ENCODE results near the gene LIN7A.
A peak's percentile ranks its signal among the peaks of the same experiment; 100 is the strongest.
"Not testable (repeated sequence)": the region's sequence is repeated elsewhere in the genome, so short reads cannot be mapped to it uniquely, and the experiment has no call there.

LIN7A gene

DNA sequence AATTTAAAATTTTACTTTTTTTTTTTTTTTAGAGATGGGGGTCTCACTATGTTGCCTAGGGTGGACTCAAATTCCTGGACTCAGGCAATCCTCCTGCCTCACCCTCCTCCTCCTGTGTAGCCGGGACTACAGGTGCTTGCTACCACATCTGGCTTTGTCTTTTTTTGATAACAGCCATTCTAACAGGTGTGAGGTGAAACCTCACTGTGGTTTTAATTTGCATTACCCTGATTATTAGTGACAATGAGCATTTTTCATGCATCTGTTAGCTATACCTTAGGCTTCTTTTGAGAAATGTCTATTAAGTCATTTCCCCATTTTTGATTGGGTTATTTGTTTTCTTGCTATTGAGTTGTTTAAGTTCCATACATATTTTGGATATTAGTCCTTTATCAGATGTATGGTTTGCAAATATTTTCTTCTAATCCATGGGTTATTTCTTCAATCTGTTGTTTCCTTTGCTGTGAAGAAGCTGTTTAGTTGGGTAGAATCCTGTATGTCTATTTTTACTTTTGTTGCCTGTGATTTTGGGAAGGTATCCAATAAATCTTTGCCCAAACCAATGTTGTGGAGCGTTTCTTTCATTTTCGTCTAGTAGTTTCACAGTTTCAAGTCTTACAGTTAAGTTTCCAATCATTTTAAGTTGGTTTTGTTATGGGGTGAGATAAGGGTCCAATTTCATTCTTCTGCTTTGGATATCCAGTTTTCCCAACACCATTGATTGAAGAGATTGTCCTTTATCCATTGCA, 134.9 kb downstream of the LIN7A start:
- DNase-seq, result no peak

DNA sequence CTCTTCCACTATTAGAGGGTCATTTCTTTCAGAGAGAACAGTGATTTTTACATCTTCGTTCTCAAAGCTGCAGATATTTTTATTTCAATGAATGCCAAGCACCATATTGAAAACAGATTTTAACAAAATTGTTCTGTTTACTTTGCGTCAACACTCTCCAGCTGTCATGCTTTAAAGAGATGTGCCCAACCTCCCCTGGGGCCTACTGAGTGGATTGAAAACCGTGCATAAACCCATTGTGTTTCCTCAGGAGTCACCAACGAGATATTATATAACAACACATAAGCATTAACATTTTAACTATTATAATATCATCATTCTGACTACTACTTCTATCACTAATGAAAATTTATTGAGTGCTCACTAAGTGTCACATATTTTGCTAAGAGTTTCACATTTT, 139.5 kb downstream of the LIN7A start:
- DNase-seq, result no peak

DNA sequence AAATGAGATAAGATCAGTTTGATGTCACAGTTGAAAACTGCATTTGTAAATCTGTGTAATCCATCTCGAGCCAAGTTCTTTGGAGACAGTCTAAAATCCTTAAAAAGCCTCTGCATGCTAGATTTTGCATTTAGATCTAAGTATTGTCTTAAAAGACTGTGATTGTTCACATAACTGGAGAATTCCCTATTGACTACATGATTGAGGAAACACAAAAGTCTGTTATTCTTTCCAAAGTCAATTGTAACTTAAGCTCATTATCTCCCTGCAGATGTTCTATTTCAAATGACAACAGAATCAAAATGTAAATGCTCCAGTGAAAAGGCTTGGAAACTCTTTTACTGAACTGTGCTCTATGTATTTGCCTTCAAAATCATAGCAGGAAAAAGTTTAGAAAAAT, 143.2 kb downstream of the LIN7A start:
- DNase-seq, result no peak

DNA sequence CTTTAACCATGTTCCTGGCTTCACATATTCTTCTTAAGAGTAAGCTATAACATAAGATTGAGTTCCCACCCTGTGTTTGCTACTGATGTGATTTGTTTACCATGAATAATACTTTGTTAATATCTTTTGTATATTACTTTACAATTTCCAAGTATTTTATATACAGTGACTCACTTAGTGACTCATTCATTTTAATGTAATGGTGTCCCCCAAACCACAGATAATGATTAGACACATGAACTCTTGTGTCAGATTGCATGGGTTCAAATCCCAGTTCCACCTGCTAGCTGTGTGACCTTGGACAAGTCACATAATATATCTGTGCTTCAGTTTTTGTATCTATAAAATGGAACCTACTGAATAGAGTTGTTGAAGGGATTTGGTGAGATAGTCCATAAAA, 144.9 kb downstream of the LIN7A start:
- DNase-seq, result no peak

DNA sequence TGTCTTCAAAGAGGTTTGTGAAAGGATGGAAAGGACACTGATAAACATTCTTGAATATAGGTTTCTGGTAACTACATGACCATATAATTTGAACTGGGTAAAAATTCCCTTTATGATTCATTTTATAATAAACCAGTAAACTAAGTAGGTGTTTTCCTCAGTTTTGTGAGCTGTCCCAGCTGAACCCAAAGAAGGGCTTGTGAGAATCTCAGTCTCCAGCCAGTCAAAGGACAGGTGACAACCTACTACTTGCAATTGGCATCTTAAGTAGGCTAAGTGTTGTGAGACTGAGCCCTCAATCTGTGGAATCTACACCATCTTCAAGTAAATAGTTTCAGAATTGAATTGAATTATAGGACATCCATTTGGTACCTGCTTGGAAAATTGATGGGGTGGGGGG, 145.9 kb downstream of the LIN7A start:
- no peak for DNase-seq

DNA sequence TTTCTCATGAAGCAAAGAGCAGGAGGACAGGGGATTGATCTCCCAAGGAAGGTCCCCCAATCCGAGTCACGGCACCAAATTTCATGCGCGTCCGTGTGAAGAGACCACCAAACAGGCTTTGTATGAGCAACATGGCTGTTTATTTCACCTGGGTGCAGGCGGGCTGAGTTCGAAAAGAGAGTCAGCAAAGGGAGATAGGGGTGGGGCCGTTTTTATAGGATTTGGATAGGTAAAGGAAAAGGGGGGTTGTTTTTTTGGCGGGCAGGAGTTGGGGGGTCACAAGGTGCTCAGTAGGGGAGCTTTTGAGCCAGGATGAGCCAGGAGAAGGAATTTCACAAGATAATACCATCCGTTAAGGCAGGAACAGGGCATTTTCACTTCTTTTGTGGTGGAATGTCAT, 149.3 kb downstream of the LIN7A start:
- DNase-seq, result not testable (repeated sequence)

DNA sequence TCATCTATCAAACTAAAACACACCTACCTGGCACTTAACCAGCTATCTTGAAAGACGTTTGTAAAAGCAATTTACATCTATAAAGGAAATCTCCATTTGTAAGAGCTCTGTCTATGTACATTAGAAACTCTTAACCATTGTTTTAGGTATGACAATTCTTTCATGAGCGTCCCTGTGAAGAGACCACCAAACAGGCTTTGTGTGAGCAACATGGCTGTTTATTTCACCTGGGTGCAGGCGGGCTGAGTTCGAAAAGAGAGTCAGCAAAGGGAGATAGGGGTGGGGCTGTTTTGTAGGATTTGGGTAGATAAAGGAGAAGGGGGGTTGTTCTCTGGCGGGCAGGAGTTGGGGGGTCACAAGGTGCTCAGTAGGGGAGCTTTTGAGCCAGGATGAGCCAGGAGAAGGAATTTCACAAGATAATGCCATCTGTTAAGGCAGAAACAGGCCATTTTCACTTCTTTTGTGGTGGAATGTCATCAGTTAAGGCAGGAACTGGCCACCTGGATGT, 154.7 kb downstream of the LIN7A start:
- DNase-seq, result not testable (repeated sequence)

DNA sequence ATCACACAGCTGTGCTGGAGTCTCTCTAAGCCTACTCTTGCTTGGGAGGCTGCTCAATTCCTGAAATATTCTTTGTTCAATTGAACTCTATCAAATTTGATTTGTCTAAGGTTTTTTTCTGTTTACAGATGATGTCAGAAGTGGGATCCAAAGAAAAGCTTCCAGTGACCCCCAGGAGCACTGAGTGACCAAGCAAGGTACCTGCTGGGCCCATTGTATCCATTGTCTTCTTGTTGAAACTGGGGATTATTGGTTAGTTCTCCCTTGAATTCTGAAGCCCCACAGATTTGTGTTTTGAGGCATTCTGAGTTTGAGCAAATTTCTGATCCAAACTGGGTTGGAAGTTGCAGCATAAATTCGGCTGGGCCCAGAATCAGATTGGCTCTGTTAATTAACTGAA, 156.4 kb downstream of the LIN7A start:
- no peak for DNase-seq

DNA sequence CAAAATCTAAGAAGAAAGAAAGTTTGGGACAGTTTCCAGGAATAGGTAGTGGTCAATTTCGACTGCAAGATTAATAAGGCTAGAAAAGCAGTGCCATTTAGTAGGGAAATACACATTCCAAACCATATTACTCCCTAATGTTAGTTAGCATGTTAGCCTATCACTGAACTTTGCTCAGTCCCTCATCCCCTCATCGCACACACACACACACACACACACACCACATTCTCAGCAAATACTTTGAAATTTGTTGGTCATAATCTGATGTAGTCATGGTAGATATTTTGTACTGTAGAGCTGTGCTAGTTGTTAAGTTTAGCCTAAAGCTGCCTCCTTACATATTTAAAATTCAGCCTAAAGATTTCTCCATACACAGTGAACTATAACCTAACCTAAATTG, 157.0 kb downstream of the LIN7A start:
- DNase-seq, result no peak

DNA sequence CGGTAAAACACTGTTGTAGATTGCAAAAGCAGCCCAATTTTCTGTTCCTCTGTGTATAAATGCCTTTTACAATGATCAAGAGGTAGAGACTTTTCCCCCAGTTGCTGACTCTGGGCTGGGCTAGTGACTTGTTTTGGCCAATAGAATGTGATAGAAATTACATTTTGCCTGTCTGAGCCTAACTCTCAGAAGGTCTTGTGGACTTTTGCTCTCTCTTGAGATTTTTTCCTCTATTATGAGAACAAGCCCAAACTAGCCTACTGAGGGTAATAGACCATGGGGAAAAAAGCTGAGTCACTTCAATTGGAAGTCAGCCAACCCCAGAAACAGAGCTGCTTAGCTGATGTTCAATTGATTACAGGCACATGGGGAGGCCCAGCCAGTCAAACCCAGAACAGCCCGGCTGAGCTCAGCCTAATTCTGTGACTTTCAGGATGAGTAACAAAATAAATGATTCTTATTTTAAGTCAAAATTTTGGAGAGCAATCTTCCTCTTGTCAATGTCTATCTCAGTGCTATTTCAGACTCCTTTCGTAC, 159.7 kb downstream of the LIN7A start:
- peak; percentile 21 to 43 for DNase-seq

DNA sequence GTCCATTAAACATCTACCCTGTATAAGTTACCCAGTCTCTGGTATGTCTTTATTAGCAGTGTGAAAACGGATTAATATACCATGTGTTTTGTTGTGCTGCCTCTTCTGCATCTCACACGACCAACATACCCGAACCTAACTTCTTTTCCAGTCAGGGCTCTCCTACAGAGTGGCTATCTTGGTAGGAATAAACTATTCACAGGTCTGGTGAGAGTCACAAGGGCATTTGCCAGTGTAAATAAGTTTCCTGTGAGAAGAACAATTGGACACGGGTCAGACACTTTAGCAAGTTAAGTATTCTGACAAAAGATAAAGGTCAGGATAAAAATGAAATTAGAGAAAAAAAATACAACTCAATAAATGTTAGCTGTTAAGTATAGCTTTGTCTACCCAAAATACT, 160.1 kb downstream of the LIN7A start:
- no peak for DNase-seq

DNA sequence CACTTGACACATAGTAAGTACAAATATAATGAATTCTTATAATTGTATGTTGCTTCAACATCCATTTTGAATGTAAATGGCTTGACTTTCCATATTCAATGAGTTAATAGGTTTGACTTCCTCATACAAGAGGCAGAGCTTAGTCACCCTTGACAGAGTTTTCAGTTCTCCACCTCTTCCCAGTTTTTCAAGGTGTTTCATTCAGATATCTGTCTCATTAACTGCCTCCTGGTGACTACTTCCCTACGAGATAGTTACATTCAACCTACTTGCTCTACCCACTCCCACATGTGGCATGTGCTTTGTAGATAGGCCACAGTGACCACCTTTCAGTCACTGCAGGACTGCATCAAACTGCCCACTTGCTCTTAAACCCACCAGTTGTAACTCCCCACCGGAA, 161.0 kb downstream of the LIN7A start:
- no peak for DNase-seq

DNA sequence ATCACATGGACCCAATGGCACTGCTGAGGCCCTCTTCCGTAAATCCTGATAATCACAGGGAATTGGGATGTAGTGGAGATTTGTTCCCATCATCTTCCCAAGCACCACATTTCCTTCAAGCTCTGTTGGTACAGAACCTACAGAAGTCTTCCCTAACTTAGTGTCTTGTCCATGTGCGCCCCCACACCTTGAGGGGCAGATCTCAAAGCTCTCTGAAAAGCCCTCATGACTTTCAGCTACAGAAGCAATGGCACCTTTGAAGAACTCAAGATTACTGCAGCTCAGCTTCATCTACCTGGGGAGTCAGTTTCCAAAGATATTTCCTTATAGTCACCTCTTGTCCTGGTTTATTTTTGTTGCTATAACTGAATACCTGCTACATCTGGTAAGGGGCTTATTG, 166.8 kb downstream of the LIN7A start:
- no peak for DNase-seq

DNA sequence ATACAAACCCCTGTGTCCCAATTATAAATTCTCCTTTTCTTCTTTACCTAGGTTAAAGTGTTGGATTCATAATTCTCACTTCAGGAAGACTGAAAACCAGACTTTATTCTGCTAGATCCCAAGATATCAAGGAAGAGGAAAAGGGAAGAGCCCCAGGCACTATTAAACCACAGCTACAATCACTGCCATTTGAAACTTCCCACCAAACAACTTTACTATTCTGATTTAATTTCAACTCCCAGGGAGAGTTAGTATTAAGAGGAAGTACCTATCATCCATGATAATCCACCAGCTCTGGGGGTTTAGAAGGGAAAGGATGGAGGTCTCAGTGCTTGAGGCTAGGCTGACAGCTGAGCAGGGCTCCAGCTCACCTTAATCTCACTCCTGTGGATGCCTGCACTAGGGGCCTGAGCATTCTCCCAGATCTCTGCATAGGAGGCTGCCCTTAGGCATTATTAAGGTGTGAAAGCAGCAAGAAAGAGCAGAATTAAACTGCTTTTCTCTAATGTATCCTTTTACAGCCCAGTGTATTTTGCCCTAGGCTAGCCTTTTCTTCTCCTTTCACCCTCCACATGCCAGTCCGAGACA, 168.1 kb downstream of the LIN7A start:
- DNase-seq, result no peak

DNA sequence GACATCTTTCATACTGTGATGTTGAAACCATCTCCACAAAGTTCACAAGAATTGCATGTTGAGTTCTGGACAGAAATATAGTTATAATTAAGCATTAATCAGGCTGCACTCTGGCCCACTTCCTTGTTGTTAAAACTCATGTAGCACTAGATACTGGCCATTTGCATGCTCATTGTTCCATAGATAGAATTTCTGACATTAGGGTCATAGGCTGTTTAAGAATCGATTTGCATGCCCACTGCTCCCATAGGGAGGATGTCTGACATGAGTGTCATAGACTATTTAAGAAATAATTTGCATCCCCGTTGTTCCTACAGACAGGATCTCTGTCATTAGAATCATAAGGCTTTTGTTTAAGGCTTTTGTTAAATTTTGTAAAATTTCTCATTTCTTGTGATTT, 170.8 kb downstream of the LIN7A start:
- DNase-seq, result no peak

DNA sequence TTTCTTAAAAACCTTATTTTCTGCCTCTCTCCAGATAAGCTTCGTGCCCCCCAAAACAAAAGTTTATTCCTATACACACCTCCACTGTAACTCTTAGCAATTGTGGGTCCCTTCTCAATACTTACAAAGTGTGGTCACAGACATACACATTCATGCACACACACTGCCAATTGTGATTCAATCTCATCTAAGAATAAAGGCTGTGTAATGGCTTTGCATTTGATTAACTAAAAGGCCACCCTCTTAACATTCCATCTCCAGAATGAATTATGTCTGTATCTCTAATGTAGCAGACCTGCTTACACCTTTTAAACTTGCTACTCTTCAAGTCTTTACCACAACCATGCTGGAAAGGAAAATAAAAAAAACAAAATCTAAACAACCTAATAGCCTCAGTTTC, 171.5 kb downstream of the LIN7A start:
- DNase-seq, result no peak

DNA sequence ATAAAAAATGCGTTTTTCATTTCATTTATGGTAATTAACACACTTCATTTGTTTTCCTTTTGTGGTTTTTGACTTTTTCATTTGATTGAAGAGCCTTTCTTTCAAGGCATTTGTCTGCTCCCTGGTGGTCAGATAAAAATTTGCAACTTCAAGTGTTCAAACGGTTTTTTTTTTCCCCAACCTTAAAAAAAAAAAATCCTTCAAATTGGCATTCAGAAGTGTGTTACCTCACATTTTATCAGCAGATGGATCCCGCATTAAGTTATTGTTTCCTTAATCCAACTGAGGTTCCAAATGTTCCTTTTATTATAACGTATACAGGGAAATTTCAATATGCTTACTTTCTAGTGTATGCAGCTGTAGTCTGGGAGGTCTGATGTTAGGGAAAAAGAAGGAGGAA, 173.9 kb downstream of the LIN7A start:
- no peak for DNase-seq

DNA sequence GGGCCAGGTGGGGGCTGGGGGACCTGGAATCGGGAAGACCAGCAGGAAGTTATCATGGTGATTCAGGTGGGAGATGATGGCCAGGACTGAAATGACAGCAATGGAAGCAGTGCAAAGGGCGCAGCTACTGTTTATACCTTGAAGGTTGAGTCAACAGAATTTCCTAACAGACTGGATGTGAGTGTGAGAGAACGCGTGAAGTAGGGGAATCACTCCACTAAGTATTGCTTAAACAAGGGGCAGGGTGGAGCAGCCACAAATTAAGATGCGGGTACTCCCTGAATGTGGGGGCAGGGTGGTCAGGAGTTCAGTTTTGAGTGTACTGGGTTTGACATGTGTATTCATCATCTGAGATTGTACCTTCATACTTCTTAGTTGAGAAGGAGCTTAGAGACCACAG, 175.9 kb downstream of the LIN7A start:
- no peak for DNase-seq

DNA sequence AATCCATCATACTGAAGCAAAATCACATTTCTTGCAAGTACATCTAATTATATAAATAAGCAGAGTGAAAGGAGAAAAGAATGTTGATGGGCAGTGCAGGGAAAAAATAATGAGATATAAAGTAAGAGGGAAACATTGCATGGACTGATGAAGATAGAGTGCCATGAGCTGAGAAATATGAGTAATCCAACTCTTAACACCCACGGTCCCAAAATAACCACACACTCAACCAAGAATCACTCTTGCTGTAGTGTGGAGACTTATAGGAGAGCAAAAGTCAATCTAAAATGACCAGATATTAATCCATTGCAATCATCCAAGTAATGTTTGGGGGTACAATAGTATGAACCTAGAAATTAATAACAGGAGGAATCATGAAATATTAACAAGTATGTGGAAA, 180.9 kb downstream of the LIN7A start:
- no peak for DNase-seq

DNA sequence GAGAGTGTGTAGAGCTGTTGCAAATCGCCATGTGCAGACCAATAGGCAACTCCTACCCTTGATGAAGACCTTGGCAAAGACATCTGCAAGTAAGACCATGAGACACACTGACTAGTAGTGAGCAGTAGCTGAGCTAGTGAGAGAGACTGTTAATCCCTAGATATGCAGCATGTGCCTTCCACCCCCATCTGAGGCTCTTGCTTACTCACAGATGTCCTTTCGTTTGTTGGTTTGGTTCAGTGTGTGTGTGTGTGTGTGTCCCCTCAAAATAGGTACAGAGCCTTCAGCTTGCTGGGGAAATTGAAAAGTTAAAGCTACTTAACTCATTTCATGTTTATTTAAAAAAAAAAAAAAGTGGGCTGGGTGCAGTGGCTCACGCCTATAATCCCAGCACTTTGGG, 183.5 kb downstream of the LIN7A start:
- DNase-seq, result no peak

DNA sequence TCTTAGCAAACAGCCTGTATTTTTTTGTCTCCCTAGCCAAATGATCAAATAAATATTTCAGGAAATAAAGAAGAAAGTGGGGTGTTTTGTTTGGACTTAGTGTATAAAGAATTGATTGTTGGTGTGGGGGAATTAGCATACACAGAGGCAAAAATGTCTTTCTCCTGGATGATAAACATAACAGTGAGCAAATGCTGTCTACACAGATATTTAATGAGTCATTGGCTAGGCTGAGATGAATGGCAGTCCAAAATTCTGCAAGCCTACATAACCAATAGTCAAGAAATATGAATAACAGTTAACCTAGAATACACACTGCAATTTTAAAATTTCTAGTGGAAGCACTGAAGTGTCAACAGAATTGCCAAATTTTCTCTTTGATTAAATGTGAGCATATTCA, 185.3 kb downstream of the LIN7A start:
- no peak for DNase-seq

DNA sequence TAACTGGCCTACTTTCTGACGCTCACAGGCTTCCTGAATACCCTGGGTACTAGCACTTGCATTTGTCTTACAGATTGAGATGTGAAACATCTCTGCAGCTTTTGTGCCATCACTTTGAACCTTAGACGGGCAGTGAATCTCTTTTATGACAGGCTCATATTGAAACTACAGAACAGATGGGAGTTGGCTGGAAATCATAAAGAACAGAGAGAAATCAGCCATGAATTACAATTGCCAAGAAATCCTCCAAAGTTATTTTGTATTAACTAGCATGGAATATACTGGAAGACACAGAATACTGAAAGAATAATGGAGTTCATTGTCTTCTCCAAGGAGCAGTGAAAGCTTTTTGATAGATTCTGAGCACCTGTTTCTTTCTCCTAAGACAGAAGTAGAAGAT, 188.3 kb downstream of the LIN7A start:
- DNase-seq, result no peak

DNA sequence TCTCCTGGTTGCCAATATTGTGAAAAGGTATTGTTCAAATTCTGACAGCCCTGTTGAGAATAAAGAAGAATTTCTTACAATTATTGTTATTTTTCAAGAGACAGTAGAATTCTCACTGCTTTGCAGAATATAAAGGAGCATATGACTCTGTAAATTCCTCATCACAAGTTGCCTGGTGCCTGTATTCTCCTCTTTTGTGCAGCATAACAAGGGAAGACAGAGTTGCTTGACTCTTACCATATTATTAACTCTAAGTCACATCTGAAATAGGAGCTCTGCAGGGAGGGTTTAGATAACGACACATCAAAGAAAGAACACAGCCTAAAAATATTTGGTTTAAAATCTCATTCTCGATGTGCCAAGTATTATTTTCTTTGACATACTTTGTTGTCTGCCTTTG, 189.9 kb downstream of the LIN7A start:
- no peak for DNase-seq

DNA sequence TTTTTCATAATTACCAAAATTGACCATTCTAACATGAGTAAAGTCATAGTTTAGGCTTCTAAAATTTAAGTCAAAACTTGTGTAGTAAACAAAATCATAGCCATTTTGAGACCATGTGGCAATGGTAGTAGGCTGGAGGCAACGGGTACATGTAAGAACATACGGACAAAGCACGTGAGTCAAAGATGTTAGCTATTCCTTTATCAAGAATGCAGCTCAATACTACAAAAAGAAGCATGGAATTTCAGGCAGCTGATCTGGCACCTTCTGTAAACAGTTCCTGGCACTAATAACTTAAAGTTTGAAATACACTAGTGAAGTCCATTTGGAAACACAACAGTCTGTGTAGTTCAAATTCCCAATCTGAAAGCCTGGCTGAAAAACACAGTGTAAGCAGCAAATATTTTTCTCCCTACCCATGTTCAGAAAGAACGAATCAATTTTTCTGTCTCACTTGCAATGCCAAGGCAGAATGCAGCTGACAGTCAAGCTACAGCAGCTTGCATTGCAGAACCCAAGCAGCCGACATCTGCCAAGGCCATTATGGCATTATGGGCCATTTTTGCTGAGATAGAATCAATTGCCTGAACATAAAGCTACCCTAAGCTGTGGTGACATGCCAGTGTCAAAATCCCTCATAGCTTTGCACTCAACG, 191.8 kb downstream of the LIN7A start:
- no peak for DNase-seq

Data from activated T-cell treated with anti-CD3 and anti-CD28 coated beads, Interleukin-2, amount 50 U/mL, for 48 hours (primary cell).